Mesendoderm (in vitro differentiated cells): Measurements from ENCODE around the gene FGGY.

Source experiments
- DNase-seq: peaks from one replicate; pipeline ENCODE4 v3.0.0; 2013
- H2AK5ac ChIP-seq: 2 replicates; pipeline ENCODE4 v1.6.1; 2013; ENCODE audit warnings: low read length, inconsistent platforms
- H2BK120ac ChIP-seq: 2 replicates; pipeline ENCODE4 v1.6.1; 2013; ENCODE audit warnings: low read depth, mild to moderate bottlenecking, low read length, moderate library complexity, mixed read lengths
- H2BK15ac ChIP-seq: replicated peaks from 2 replicates; pipeline ENCODE4 v1.6.1; 2013; ENCODE audit warnings: low read depth, mild to moderate bottlenecking, moderate library complexity
- H2BK5ac ChIP-seq: 2 replicates; pipeline ENCODE4 v1.6.1; 2013; ENCODE audit warnings: low read length, inconsistent platforms
- H3K18ac ChIP-seq: 2 replicates; pipeline ENCODE4 v1.6.1; 2013; ENCODE audit warnings: mild to moderate bottlenecking, low read length, mixed read lengths
- H3K23ac ChIP-seq: one replicate; pipeline ENCODE4 v1.6.1; 2013; ENCODE audit warnings: low read length
- H3K27ac ChIP-seq: 2 replicates; pipeline ENCODE4 v1.5.1; 2013; ENCODE audit warnings: low read depth, mild to moderate bottlenecking, inconsistent platforms, low read length, moderate library complexity
- H3K27me3 ChIP-seq: 2 replicates; pipeline ENCODE4 v1.6.1; 2013; ENCODE audit warnings: low read length, control low read depth, mild to moderate bottlenecking, inconsistent platforms; ENCODE audit not compliant: insufficient read depth, poor library complexity
- H3K36me3 ChIP-seq: 2 replicates; pipeline ENCODE4 v1.6.1; 2013; ENCODE audit warnings: low read length, inconsistent platforms; ENCODE audit not compliant: control insufficient read depth, insufficient read depth
- H3K4ac ChIP-seq: one replicate; pipeline ENCODE4 v1.6.1; 2013; ENCODE audit warnings: low read depth, mild to moderate bottlenecking, low read length, moderate library complexity
- H3K4me1 ChIP-seq: 2 replicates; pipeline ENCODE4 v1.6.1; 2013; ENCODE audit warnings: low read depth, low read length, inconsistent platforms; ENCODE audit not compliant: control insufficient read depth
- H3K4me2 ChIP-seq: 2 replicates; pipeline ENCODE4 v1.6.1; 2013; ENCODE audit warnings: low read length
- H3K4me3 ChIP-seq: 2 replicates; pipeline ENCODE4 v1.5.1; 2013; ENCODE audit warnings: mild to moderate bottlenecking, low read length
- H3K56ac ChIP-seq: one replicate; pipeline ENCODE4 v1.6.1; 2013; ENCODE audit warnings: low read length
- H3K79me1 ChIP-seq: 2 replicates; pipeline ENCODE4 v1.6.1; 2013; ENCODE audit warnings: low read length, inconsistent platforms
- H3K79me2 ChIP-seq: 2 replicates; pipeline ENCODE4 v1.6.1; 2013; ENCODE audit warnings: mild to moderate bottlenecking, low read length; ENCODE audit not compliant: control insufficient read depth, insufficient read depth
- H3K9ac ChIP-seq: 2 replicates; pipeline ENCODE4 v1.6.1; 2013; ENCODE audit warnings: low read length, inconsistent platforms
- H4K5ac ChIP-seq: one replicate; pipeline ENCODE4 v1.6.1; 2013; ENCODE audit warnings: low read length
- H4K8ac ChIP-seq: one replicate; pipeline ENCODE4 v1.6.1; 2013; ENCODE audit warnings: low read depth, mild to moderate bottlenecking, control low read depth, low read length, moderate library complexity
- WGBS: extraction: QIAGEN DNeasy Blood & Tissue Kit; methylation state at CpG from one replicate; pipeline ENCODE4 v1.1.7; 2013; ENCODE audit warnings: low lambda C conversion rate, missing lambda C conversion rate; ENCODE audit not compliant: insufficient coverage; ENCODE audit errors: extremely low coverage; 5-methylcytosine and 5-hydroxymethylcytosine counted together

Gene FGGY

DNA sequence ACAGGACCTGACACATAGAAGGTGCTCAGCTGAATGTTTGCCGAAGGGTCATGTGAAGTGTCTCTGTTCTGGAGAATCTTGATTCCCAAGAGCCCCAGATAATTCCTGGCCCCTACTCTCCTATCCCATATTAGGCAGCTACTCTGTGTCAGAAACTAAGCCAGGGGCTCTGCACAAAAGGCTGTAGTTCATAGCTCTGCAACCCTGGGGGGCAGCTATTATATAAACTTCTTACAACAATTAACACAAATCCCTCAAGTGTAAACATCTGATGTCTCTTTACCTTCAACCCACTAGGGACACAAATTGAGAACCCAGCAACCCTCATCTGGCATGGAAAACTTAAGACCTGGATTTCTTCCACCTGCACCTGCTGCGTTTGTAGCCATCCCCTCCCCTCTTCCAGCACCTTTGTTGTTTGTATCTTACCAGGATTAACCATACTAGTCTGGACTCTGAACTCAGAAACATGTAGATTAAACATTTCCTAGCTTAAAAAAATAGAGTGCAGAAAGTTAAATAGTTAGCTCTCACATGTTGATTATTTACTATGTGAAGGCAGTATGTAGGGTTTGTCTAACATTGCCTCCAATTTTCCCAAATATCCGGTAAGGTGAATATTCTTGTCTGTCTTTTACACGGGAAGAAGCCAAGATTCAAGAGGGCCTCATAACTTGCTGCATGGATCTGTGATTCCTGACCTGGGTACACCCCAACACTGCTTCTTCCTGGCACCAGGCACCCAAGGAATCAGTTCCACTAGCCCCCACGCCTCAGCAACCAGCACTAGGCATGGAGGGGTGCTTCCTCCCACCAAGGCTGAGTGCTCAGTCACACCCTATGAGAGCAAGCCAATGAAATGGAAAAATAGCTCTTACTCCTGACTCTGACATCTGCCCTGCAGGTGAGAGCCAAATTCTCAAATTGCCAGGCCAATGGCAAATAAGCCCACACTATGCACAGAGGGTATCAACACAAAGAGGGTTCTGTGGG lies 297.2 kb downstream of the FGGY start:
- H3K9ac ChIP-seq, result no peak overlapping the region
- H2BK120ac ChIP-seq, result no peak overlapping the region
- H2AK5ac ChIP-seq, result no peak overlapping the region
- H3K4me3 ChIP-seq, result no peak overlapping the region
- H4K8ac ChIP-seq, result no peak overlapping the region
- H4K5ac ChIP-seq, result no peak overlapping the region
- no peak overlapping the region for H3K56ac ChIP-seq
- no peak for DNase-seq
- H3K79me1 ChIP-seq, result no peaks in the 10 kb centered on the region
- H3K36me3 ChIP-seq, result no peaks in the 10 kb centered on the region
- no peak overlapping the region for H2BK5ac ChIP-seq
- H3K4ac ChIP-seq, result no peak overlapping the region
- no peak overlapping the region for H3K27ac ChIP-seq
- H3K4me1 ChIP-seq, result no peaks in the 10 kb centered on the region
- H3K27me3 ChIP-seq, result no peaks in the 10 kb centered on the region
- no peak overlapping the region for H3K4me2 ChIP-seq
- H3K23ac ChIP-seq, result no peak overlapping the region
- no peak overlapping the region for H2BK15ac ChIP-seq
- no peaks in the 10 kb centered on the region for H3K79me2 ChIP-seq
- no peak overlapping the region for H3K18ac ChIP-seq
- WGBS, result no CpG with 5 or more reads among the region's 5 CpGs

DNA sequence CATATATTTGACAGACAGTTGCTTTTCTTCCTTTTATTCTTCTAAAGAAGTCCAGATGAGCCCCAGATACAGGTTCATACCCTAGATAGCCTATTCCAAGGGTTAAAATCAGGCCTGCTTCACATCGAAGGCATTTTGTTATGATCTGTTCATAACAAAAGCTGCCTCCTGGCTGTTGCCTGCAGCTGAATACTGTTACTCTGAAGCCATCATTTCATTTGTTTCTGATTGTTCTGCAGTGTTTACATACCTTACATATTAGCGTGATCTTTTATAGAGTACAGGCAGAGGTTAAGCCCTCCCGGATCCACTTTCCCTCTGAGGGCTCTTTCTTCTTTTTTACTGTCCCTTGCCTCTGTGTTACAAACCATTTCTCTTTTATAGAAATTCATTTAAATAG lies 298.9 kb downstream of the FGGY start:
- H3K79me1 ChIP-seq, result no peaks in the 10 kb centered on the region
- no peak overlapping the region for H4K8ac ChIP-seq
- H3K79me2 ChIP-seq, result no peaks in the 10 kb centered on the region
- no peak overlapping the region for H3K4me3 ChIP-seq
- no peak overlapping the region for H3K9ac ChIP-seq
- no peak overlapping the region for H2BK5ac ChIP-seq
- H3K4me1 ChIP-seq, result no peaks in the 10 kb centered on the region
- H3K36me3 ChIP-seq, result no peaks in the 10 kb centered on the region
- H2BK120ac ChIP-seq, result no peak overlapping the region
- no CpG with 5 or more reads among the region's 3 CpGs for WGBS
- H4K5ac ChIP-seq, result no peak overlapping the region
- no peak overlapping the region for H3K27ac ChIP-seq
- no peak overlapping the region for H3K56ac ChIP-seq
- H3K23ac ChIP-seq, result no peak overlapping the region
- no peak overlapping the region for H2BK15ac ChIP-seq
- no peak overlapping the region for H3K4me2 ChIP-seq
- H3K18ac ChIP-seq, result no peak overlapping the region
- no peaks in the 10 kb centered on the region for H3K27me3 ChIP-seq
- H2AK5ac ChIP-seq, result no peak overlapping the region
- no peak overlapping the region for H3K4ac ChIP-seq
- no peak for DNase-seq

DNA sequence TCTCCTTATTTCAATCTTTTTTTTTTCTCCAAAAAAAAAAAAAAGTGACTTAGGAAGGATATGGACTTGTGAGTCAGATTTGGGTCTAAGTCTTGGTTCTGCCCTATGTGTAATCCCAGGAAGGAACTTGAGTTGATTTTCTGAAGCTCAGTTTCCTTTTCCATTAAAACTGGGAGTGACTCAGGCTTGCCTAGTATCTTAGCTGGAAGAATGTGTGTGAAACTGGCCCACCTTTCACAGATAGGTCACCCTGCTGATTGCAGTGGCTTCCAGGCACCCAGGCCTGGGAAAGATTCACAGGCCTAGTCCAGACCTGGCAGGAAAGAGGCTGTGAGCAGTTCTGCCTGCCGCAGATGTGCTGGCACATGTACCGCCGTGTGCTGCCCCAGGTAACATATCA lies 299.5 kb downstream of the FGGY start:
- Histone ChIP-seq H3K4me3 (no peak overlapping the region), H4K5ac (no peak overlapping the region), H3K36me3 (no peaks in the 10 kb centered on the region), H3K27me3 (no peaks in the 10 kb centered on the region), H3K4me1 (no peaks in the 10 kb centered on the region), H3K9ac (no peak overlapping the region), H3K4me2 (no peak overlapping the region), H3K56ac (no peak overlapping the region), H3K23ac (no peak overlapping the region), H3K18ac (no peak overlapping the region), H3K27ac (no peak overlapping the region), H2AK5ac (no peak overlapping the region), H3K4ac (no peak overlapping the region), H3K79me1 (no peaks in the 10 kb centered on the region), H2BK15ac (no peak overlapping the region), H4K8ac (no peak overlapping the region), H2BK120ac (no peak overlapping the region), H2BK5ac (no peak overlapping the region), H3K79me2 (no peaks in the 10 kb centered on the region)
- DNase-seq, result peak; percentile 55
- no CpG with 5 or more reads among the region's 3 CpGs for WGBS

DNA sequence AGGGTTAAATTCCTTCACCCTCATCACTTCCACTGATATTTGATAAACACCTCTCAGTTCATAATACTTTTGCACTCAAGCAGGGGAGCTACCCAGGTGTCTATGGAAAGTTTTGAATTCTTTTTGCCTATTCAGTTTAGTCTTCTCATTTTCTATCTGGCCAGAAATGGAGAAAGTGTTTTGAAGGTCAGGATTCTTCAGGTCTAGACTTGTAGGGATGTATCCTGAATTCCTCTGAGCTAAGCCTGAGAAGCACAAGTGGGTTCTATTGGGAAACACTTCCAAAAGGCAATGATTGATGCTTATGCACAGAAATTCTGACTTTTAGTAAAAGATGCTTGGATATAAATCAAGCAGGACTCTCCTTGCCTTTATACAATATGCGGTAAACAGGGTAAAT lies 300.1 kb downstream of the FGGY start:
- no peak overlapping the region for H3K23ac ChIP-seq
- no peak overlapping the region for H3K27ac ChIP-seq
- H3K4ac ChIP-seq, result no peak overlapping the region
- no peaks in the 10 kb centered on the region for H3K4me1 ChIP-seq
- no CpG with 5 or more reads among the region's 1 CpG for WGBS
- DNase-seq, result no peak
- H3K4me2 ChIP-seq, result no peak overlapping the region
- no peaks in the 10 kb centered on the region for H3K79me2 ChIP-seq
- H3K9ac ChIP-seq, result no peak overlapping the region
- no peak overlapping the region for H4K8ac ChIP-seq
- no peak overlapping the region for H4K5ac ChIP-seq
- H3K18ac ChIP-seq, result no peak overlapping the region
- no peak overlapping the region for H3K56ac ChIP-seq
- H3K79me1 ChIP-seq, result no peaks in the 10 kb centered on the region
- no peak overlapping the region for H3K4me3 ChIP-seq
- no peak overlapping the region for H2BK5ac ChIP-seq
- H3K27me3 ChIP-seq, result no peaks in the 10 kb centered on the region
- H3K36me3 ChIP-seq, result no peaks in the 10 kb centered on the region
- no peak overlapping the region for H2BK15ac ChIP-seq
- no peak overlapping the region for H2AK5ac ChIP-seq
- H2BK120ac ChIP-seq, result no peak overlapping the region

DNA sequence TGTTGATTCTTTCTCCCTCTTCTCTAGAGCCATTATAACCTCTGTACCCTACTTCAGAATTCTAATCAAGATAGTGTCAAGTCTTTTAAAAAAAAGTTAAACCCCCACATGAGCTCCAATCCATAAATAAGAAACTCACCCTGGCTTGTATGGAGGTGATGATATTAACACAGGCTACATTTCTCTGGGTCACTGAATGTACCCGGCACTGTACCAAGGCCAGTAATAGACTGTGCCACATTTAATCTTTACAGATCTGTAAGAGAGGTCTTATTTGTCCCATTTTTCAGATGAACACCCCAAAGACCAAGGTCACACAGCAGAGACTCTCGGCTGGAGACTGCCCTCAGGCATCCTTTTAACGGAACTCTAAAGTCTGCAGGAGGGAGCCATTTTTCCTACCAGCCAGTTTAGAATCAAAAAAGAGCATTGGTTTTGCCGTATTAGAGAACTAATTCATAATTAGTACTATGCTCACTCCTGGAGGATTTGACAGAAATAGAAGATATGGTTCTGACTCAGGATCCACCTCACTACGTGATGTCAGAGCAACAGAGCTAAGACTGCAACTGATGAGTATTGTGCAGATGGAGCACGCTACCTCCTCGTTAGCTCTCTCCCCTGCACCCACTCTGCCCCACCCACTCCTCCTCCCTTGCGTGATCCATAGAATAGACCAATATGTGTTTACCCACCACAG lies 300.7 kb downstream of the FGGY start:
- Histone ChIP-seq H3K79me2 (no peaks in the 10 kb centered on the region), H2BK120ac (no peak overlapping the region), H3K4ac (no peak overlapping the region), H3K4me1 (no peaks in the 10 kb centered on the region), H2AK5ac (no peak overlapping the region), H3K4me2 (no peak overlapping the region), H3K79me1 (no peaks in the 10 kb centered on the region), H2BK5ac (no peak overlapping the region), H3K9ac (no peak overlapping the region), H3K23ac (no peak overlapping the region), H3K56ac (no peak overlapping the region), H2BK15ac (no peak overlapping the region), H4K5ac (no peak overlapping the region), H3K36me3 (no peaks in the 10 kb centered on the region), H4K8ac (no peak overlapping the region), H3K4me3 (no peak overlapping the region), H3K18ac (no peak overlapping the region), H3K27ac (no peak overlapping the region), H3K27me3 (no peaks in the 10 kb centered on the region)
- no CpG with 5 or more reads among the region's 8 CpGs for WGBS
- no peak for DNase-seq
